HK-2 (cell line): ENCODE results near the gene ATP8A2.

ENCODE experiments used
- DNase-seq: peaks from one replicate; pipeline ENCODE4 v3.0.0-alpha.2; 2018; ENCODE audit not compliant: unreplicated experiment

The ATP8A2 gene

DNA sequence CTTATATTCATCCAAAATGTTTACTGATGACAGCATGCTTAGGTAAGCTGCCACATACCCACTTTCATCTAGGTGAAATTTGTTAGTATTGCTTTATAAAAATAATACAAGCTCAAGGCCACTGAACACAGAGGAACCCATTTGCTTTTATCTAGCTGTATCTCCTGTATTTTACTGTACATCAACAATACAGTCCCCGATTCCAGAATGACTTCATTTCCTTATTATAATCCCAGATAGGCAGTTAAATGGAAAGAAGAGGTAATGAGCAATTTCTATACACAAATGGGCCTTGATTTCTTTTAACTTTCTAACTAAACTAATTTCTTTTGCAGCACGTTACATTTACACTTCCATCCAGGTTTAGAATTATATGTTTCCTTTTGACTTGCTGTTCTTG is 593.8 kb downstream of the ATP8A2 start:
- no peak for DNase-seq

DNA sequence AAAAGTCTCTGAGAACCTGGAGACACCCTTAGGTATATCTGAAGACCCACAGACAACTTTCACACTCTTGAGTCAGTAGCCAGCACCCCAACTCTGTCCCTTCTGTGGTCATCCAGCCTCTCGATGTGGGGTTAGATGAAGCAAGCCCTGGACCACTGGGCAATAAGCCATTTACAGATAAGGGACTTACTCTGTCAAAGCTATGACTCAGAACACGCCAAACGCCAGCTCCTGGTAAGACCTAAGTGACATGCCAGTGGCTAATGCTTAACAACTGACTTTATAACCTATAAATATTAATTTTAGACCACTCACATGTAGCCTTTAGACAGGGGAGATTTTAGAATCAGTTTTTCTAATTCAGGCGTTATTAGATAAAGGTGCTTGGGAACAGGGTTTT is 594.3 kb downstream of the ATP8A2 start:
- DNase-seq: no peak

- no peak for DNase-seq
Observed at GRCh38 chr13:25967144-25967543, 595.4 kb downstream of the ATP8A2 start.

- DNase-seq: no peak
Observed at GRCh38 chr13:25971047-25971446, 599.3 kb downstream of the ATP8A2 start.

GRCh38 chr13:25971459-25972145 is 599.8 kb downstream of the ATP8A2 start:
- no peak for DNase-seq

DNA sequence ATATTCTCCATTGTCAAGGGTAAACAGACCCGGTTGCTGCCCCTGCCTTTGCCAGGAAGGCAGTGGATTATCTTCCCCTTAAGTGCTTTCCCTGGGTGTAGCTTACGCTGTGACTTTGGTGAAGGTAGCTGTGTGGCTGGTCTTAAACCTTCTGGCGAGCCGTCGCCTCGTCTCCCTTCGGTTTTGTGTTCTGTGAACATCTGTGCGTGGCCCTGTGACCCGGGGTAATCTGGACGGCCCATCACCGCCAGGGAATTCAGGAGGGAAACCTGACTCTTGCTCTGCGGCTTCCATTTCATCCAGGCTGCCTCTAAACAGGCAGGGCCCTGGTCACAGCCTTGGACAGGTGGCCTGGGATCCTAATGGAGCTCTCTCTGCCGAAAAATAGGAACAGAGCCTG is 601.3 kb downstream of the ATP8A2 start:
- DNase-seq: no peak

GRCh38 chr13:25973576-25973975 is 601.8 kb downstream of the ATP8A2 start:
- no peak for DNase-seq

- no peak for DNase-seq
Observed at GRCh38 chr13:25977216-25977615, 605.4 kb downstream of the ATP8A2 start.

DNA sequence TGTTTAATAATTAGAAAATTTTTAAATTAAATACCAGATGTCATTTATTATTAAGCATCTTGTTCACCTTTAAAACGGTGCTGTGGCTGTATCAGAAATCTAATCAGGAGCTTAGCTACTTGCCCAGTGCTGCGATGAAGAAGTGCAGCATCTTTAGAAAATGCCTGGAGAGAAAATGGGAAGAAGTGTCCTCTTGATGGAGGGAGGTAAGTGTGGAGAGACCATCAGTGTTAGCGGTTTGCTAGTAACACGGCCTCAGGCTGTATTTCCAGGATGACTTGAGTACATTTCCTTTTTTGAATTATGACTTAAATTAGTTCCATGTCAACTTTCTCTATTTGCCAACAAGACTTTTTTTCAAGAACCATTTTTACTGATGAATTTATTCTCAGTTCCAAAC is 605.9 kb downstream of the ATP8A2 start:
- DNase-seq: no peak

DNA sequence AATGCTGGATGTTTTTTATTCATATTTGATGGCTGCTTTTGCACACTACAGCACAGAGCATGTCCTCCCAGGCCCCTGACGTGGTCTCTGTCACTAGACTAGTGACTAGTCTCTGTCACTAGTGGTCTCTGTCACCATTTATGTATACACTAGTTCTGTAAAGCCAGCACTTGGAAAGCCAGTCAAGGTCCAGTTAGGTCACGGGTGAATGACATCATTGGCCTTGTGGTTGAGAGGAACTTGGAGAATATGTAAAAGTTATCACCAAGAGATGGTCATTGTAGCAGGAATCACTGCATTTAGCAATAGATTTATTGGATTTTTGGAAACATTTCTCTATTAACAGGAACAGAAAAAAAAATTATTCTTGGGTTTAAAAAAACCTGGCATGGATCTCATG is 607.2 kb downstream of the ATP8A2 start:
- DNase-seq: no peak

DNA sequence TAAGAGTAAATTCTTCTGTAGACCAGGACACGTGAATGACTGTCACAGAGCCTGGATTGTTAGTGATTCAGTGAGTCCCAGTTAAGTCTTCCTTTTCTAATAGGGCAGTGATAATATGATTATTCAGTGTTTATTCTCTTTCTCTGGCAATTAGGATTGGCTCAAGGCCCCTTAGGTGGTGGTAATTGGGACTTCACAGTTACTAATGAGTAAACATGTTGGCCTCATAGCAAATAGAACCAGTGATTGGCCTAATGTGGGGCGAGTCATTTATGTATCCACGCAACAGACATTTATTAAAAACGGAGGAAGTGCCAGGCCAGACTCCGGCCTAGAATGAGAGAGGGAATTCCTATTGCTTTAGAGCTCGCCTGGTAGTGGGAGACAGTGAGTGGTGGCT is 607.6 kb downstream of the ATP8A2 start:
- no peak for DNase-seq

DNA sequence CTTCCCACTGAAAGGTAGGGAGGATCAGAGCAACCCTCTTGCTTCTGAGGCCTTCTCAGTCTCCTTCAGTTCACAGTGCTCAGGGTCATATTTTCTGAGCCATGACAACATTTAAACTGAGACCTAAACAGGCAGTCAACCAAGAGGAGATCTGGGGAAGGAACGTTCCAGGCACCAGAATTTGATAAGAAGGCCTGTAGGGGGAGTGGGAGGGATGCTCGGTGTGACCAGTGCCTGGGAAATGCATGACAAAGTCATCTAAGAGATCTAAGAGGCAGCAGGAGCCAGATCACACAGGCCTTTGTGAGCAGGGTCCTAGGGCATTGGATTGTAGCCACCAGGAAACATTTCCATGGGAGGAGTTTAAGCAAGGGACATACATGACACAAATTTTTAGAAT is 608.5 kb downstream of the ATP8A2 start:
- DNase-seq: no peak

DNA sequence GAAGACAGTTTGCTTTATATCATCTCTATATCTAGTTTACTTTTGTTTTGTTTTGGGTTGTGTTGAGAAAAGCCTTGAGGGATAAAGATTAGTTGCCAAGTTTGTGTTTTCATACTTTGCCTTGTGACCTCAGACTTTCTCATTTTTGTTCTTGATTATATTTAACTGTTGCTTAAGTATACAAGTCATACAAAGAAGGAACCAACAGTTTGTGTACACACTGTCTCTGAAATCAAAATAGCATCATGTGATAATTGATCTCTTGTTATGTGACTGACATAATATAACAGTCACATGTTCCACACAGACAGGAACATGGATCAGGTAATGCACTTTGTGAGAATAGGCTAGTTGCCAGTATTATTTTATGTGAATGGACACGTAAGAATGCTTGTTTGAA is 609.3 kb downstream of the ATP8A2 start:
- DNase-seq: no peak

- DNase-seq: no peak
Observed at GRCh38 chr13:25982907-25983306, 611.1 kb downstream of the ATP8A2 start.

DNA sequence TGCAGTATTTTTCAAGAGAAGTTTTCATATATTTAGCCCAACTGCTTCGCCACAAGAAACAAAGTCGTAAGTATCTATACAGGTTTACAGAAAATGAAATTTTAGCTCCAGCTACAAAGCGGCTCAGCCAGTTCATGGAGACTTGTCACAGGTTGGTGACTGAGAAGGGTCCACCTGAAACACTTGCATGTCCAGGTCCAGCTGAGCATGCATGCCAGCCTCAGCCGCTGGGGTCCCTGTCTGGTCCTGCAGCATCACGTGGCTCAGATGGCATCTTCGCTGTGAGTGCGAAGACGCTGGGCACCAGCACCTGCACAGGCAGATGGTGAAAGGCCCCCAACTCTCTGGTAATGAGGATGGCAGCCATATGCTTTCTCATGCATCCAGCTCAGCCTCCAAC is 616.2 kb downstream of the ATP8A2 start:
- no peak for DNase-seq

DNA sequence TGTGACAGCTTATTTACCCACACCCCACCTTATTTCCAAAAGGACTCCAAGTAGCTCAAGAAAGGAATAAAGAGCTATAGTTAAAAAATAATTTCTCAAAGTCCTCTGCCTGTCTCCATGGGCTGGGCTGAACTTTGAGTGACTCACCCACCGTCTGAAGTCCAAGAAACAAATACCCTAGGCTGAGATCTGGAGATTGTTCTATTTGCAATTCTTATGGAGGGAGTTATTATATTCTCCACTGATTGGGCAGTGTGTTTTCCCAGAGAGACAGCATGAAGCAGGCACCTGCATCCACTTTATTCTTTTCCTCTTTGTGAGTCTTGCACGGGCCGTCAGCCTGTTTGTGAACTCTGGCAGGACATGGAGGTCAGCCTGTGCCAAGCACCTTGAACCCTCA is 616.9 kb downstream of the ATP8A2 start:
- DNase-seq: no peak

DNA sequence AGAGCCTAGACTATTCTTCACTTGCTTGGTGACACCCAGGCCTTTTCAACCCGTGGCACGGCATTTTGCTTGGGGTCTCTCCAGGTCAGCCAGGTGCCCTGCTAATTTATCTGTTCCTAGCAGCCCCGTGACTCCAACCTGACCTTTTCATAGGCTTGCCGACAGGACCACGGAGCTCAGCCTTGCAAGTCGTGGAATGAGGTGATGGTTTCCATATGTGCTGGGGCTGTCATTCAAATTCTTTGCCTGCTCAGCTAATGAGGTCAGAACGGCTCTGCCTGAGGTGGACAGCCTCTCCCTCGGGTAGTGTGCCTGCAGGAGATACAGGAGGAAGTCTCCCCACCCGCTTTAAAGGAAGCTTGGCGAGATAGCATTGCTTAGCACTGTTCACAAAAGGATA is 619.0 kb downstream of the ATP8A2 start:
- no peak for DNase-seq

- DNase-seq: no peak
Observed at GRCh38 chr13:25992076-25992475, 620.3 kb downstream of the ATP8A2 start.

DNA sequence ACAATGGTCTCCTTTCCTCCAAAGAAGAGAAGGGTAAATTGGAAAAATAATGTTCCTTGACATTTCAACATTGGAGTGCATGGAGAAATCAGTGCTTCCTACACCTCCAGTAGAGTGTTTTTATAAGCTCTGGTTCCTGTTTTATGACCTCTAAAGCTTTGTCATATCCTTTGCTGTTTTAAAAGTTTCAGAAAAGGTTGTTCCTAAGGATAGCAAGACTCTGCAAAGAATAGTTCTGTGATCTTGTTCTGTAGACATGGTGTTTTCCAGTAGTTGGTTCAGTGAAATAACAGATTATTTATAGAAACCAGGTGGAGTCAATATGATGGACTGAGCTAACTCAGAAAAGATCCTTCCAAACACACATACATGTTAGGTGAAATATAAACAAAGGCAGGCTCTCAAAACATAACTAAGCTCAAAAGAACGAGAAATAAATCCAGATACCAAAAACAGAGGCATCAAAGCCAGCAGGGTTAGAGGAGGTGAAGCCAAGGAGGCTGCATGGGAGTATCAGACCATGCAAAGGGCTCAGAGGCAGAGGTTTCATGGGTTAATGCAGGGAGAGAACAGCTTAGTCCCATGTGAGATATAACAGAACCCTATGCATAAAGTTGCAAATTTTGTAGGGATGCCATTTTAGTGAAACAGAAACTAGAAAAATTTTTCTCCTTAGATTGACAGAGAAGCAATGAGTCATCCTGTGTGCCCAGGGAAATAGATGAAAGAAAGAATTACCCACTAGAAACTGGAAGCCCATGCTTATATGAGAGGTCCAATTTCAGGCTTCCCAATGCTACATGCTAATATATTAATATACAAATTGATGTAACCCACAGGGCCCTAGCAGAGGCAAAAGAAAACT is 635.7 kb downstream of the ATP8A2 start:
- DNase-seq: no peak

DNA sequence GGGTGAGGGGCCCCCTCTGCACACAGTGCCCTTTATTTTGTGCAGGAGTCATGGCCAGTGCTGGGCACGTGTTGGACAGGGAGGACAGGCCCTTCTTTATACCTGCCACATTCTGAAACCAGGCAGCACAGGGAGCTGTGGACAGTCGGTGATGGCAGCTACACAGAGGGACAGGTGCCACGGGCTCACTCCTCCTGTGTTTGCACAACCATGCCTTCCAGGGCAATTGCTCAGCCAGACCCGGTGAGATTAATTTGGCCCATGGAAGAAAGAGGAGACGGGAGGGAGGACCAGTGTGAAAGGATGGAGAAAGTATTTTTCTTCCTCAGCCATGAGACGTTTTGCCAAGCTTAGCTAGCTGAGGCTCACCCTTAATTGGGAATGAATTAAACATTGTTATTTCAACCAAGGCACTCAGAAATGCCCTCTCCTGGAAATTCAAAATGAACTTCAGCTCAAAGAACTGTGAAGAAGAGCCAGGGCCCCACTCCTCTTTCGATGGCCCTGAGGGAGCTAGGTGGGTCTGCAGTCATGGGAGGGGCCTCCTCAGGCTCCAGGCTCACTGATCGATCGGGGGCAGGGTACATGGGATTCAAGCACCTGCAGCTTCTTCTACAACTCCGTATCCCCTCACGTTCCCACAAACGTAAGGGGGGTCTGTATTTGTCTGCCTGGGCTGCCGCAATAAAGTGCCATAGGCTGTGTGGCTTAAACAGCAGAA is 638.9 kb downstream of the ATP8A2 start:
- no peak for DNase-seq

- DNase-seq: no peak
Observed at GRCh38 chr13:26011208-26011573, 639.4 kb downstream of the ATP8A2 start.

DNA sequence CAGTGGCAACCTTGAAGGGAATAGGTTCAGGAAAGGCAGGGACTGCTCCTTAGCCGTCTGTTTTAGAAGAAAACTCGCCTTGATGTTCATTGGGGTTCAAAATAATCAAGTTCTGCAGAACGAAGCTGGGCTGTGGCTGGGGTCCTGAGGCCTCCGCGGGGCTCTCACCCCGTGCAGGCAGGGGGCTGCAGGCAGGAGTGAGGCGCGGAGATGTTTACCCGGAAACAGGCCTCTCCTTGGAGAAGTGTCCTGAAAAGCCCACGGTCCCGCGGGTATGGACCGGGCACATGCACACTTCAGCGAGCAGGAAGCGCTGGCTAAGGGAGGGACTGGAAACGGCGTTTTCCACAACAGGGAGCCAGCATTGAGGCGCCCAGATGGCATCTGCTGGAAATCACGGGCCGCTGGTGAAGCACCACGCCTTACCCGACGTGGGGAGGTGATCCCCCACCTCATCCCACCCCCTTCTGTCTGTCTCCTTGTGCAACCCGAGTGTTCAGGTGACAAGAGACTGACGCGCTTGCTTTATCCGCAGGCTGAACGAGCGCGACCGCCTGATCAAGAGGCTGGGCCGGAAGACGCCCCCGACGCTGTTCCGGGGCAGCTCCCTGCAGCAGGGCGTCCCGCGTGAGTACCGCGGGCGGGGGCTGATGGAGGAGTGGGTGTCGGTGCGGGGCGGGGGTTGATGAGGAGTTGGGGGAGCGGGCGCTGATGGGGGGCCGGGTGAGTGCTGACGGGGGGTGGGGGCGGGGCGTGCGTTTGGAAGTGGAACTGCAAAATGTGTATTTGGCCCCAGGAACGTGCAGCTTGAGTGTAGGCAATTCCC is 640.4 kb downstream of the ATP8A2 start:
- no peak for DNase-seq
